C4-2B (cell line): ENCODE results near the gene RCCD1.

ENCODE experiments used
- H3K27ac ChIP-seq: fragments of 450-650 bp; 2 replicates; pipeline ENCODE4 v1.5.1; 2017
- CTCF ChIP-seq: fragments of 450-650 bp; conservative IDR thresholded peaks from 2 replicates; pipeline ENCODE4 v1.5.1; 2017; ENCODE audit warnings: mild to moderate bottlenecking
- ZFX ChIP-seq: fragments of 450-650 bp; IDR thresholded peaks from 2 replicates; pipeline ENCODE4 v1.6.1; 2017

RCCD1 gene

GRCh38 chr15:90967206-90967605 lies 12.5 kb downstream of the RCCD1 start:
- TF ChIP-seq CTCF (no peak), ZFX (no peak)
- no peak overlapping the region for H3K27ac ChIP-seq

DNA sequence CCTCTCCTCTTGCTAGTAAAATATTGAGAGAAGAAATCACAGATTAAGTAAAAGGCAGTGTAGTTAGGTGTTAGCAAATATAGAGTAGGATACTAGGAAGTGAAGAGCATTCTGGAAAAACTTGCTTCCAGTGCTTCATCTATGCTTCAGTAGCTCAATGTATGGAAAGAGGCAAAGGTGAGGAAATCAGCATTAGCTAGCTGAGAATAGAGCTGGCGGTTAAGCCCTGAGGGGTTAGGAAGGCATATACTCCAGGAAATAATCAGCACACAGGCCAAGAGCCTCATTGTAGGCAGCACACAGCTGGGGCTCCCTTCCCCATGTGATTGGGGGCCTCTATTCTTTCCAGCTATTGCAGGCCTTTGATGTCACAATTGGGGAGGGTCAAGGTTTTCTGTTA lies 13.8 kb downstream of the RCCD1 start:
- H3K27ac ChIP-seq, result no peak overlapping the region
- TF ChIP-seq CTCF, result no peak
- no peak for TF ChIP-seq ZFX

DNA sequence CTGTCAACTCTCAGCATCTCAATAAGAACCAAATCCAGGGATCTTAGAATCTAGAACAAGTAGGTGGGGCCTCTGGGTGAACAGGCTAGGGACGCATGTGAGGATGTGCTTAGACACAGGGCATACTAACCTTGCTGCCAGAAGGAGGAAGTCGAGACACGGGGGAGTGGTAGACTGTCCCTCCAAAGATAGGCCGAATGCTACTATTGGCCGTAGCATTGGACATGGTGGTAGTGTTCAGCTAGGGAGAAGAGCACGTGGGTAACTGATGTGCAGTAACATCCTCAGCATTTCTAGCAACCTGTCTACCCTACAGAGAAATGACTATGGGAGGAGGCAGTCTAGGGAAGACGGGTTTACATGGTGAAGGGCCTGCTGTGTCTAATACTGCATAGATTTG lies 15.6 kb downstream of the RCCD1 start:
- H3K27ac ChIP-seq, result no peak overlapping the region
- no peak for TF ChIP-seq CTCF
- TF ChIP-seq ZFX, result no peak

DNA sequence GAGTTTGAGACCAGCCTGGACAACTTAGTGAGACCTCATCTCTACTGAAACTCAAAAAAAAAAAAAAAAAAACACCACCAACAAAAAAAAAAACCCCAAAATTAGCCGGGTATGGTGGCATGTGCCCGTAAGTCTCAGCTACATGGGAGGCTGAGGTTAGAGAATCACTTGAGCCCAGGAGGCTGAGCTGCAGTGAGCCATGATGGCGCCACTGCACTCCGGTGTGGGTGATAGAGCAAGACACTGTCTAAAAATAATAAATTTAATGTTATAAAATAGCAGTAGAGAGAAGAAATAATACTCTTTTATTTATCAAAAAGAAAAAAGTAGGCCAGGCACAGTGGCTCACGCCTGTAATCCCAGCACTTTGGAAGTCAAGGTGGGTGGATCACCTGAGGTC lies 17.4 kb downstream of the RCCD1 start:
- TF ChIP-seq ZFX, result no peak
- no peak for TF ChIP-seq CTCF

DNA sequence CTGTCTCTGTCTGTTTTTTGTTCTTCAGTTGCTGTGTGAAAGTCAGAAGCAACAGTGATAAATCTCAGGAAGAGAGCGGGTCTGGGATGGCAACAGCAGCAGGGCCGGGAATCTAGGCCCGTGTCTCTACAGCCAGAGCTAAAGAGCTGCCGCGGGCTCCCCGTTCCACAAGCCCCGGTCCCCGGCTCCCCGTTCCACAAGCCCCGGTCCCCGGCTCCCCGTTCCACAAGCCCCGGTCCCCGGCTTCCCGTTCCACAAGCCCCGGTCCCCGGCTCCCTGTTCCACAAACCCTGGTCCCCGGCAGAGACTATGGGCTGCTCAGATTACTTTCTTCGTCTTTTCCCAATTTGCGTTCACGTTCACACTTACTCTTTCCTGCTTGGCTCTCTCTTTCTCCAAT lies 19.5 kb downstream of the RCCD1 start:
- no peak overlapping the region for H3K27ac ChIP-seq
- no peak for TF ChIP-seq ZFX
- TF ChIP-seq CTCF, result no peak

More for the DNA sequence above, 17.4 kb downstream of the RCCD1 start:
- no peak overlapping the region for H3K27ac ChIP-seq

- TF ChIP-seq ZFX (no peak), CTCF (no peak)
- no peak overlapping the region for H3K27ac ChIP-seq
Measured at GRCh38 chr15:90979582-90979981, 24.9 kb downstream of the RCCD1 start.

DNA sequence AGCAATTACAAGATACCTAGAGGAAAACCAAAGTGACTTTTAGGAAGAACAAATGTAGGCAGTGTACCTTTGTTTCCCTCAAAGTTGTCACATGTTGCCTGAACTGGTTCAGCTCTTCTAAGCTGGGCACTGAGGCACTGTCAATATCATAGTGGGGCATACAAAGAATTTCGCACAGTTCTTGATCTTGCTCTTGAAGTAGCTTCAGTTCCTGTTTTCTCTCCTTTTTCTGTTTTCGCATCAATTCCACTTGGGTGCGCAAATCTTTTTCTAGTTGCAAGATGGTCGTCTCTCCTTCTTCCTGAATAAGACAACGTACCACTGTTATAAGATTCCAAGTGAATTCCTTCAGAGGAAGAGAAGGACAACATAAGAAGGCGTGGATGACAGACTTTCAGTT lies 27.0 kb downstream of the RCCD1 start:
- no peak for TF ChIP-seq ZFX
- TF ChIP-seq CTCF, result no peak
- H3K27ac ChIP-seq, result no peak overlapping the region

DNA sequence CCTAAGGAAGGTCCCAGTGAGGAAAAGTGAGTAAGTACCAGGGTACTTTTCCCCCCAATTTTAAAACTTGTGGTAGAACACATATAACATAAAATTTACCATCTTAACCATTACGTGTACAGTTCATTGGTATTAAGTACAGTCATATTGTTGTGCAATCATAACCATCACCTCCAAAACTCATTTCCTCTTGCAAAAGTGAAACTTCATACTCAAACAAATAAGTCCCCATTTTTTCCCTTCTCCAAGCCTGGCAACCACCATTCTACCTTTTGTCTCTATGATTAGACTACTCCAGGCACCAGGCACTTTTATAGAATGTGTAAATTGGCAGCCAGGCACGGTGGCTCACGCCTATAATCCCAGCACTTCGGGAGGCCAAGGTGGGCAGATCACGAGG lies 27.5 kb downstream of the RCCD1 start:
- no peak overlapping the region for H3K27ac ChIP-seq
- no peak for TF ChIP-seq ZFX
- no peak for TF ChIP-seq CTCF
